ENCODE data around the gene SELENOO. TPM values are rescaled to one million over a fixed set of nuclear protein-coding genes. Genes with fewer than 3 reads are reported as not detected.
A peak's percentile ranks its signal among the peaks of the same experiment; 100 is the strongest.

SELENOO gene
- total and polyA plus RNA-seq, 2 of the 13 experiments (the other 11 are each of a cell fraction or from before 2014, with no cell fraction given): 14.4 to 19.0 TPM

DNA sequence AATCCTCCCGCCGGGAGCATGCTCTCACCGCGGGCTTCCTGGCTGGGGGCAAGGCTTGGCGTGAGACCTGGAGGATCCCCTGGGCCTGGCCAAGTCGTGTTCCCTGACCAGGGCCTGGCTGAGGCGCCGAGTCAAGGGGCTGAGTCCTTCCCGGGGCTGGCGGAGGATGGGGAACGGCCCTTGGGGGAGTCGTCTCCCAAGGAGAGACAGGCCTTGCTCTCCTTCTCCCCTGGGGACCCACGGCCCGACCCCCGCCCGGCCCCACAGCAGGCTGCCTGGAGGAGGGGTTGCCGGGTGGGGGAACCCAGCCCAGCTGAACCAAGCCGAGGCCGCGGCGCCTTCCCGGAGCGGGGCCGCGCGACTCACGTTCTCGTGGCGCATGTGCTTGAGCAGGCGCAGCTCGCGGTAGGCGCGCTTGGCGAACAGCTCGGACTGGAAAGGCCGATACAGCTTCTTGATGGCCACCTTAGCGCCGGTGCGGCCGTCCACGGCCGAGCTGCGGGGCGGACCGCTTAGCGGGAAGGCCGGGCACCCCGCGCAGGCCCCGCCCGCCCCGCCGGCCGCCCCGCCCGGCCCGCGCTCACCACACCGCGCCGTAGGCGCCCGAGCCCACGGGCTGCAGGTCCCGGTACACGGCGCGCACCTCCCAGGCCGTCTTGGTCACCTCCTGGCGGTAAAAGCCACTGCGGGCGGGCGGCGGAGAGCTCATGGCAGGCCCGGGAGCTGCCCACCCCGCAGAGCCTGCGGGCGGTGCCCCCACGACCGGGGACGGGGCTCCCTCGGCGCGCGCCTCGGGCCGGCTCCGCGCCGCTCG is 60.2 kb downstream of the SELENOO start (continued):
- TF ChIP-seq, protein P1, sequence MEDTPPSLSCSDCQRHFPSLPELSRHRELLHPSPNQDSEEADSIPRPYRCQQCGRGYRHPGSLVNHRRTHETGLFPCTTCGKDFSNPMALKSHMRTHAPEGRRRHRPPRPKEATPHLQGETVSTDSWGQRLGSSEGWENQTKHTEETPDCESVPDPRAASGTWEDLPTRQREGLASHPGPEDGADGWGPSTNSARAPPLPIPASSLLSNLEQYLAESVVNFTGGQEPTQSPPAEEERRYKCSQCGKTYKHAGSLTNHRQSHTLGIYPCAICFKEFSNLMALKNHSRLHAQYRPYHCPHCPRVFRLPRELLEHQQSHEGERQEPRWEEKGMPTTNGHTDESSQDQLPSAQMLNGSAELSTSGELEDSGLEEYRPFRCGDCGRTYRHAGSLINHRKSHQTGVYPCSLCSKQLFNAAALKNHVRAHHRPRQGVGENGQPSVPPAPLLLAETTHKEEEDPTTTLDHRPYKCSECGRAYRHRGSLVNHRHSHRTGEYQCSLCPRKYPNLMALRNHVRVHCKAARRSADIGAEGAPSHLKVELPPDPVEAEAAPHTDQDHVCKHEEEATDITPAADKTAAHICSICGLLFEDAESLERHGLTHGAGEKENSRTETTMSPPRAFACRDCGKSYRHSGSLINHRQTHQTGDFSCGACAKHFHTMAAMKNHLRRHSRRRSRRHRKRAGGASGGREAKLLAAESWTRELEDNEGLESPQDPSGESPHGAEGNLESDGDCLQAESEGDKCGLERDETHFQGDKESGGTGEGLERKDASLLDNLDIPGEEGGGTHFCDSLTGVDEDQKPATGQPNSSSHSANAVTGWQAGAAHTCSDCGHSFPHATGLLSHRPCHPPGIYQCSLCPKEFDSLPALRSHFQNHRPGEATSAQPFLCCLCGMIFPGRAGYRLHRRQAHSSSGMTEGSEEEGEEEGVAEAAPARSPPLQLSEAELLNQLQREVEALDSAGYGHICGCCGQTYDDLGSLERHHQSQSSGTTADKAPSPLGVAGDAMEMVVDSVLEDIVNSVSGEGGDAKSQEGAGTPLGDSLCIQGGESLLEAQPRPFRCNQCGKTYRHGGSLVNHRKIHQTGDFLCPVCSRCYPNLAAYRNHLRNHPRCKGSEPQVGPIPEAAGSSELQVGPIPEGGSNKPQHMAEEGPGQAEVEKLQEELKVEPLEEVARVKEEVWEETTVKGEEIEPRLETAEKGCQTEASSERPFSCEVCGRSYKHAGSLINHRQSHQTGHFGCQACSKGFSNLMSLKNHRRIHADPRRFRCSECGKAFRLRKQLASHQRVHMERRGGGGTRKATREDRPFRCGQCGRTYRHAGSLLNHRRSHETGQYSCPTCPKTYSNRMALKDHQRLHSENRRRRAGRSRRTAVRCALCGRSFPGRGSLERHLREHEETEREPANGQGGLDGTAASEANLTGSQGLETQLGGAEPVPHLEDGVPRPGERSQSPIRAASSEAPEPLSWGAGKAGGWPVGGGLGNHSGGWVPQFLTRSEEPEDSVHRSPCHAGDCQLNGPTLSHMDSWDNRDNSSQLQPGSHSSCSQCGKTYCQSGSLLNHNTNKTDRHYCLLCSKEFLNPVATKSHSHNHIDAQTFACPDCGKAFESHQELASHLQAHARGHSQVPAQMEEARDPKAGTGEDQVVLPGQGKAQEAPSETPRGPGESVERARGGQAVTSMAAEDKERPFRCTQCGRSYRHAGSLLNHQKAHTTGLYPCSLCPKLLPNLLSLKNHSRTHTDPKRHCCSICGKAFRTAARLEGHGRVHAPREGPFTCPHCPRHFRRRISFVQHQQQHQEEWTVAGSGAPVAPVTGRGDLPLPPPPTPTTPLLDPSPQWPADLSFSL (CRISPR knock-in tag; IDR thresholded peaks at IDR 0.05): no peak
- no peak for TF ChIP-seq SUZ12 (IDR thresholded peaks at IDR 0.05; ENCODE audit: low read depth, low read length)
- no peak for TF ChIP-seq PLRG1 (conservative IDR thresholded peaks at IDR 0.05)
- TF ChIP-seq CREM (IDR thresholded peaks at IDR 0.05): no peak
- no peak for TF ChIP-seq CREM (CRISPR knock-in tag; IDR thresholded peaks at IDR 0.05)
- TF ChIP-seq KAT8 (CRISPR knock-in tag; IDR thresholded peaks at IDR 0.05): no peak
- TF ChIP-seq IRX3 (CRISPR knock-in tag; IDR thresholded peaks at IDR 0.05; ENCODE audit: borderline replicate concordance, low read depth): no peak
- TF ChIP-seq ZNF644 (CRISPR knock-in tag; IDR thresholded peaks at IDR 0.05; ENCODE audit: low read depth): no peak
- TF ChIP-seq DMAP1 (CRISPR knock-in tag; IDR thresholded peaks at IDR 0.05): no peak
- TF ChIP-seq NCOR1 (IDR thresholded peaks at IDR 0.05; ENCODE audit: borderline replicate concordance, low read length): no peak
- TF ChIP-seq ARNT (IDR thresholded peaks at IDR 0.05): no peak
- TF ChIP-seq, protein P2, sequence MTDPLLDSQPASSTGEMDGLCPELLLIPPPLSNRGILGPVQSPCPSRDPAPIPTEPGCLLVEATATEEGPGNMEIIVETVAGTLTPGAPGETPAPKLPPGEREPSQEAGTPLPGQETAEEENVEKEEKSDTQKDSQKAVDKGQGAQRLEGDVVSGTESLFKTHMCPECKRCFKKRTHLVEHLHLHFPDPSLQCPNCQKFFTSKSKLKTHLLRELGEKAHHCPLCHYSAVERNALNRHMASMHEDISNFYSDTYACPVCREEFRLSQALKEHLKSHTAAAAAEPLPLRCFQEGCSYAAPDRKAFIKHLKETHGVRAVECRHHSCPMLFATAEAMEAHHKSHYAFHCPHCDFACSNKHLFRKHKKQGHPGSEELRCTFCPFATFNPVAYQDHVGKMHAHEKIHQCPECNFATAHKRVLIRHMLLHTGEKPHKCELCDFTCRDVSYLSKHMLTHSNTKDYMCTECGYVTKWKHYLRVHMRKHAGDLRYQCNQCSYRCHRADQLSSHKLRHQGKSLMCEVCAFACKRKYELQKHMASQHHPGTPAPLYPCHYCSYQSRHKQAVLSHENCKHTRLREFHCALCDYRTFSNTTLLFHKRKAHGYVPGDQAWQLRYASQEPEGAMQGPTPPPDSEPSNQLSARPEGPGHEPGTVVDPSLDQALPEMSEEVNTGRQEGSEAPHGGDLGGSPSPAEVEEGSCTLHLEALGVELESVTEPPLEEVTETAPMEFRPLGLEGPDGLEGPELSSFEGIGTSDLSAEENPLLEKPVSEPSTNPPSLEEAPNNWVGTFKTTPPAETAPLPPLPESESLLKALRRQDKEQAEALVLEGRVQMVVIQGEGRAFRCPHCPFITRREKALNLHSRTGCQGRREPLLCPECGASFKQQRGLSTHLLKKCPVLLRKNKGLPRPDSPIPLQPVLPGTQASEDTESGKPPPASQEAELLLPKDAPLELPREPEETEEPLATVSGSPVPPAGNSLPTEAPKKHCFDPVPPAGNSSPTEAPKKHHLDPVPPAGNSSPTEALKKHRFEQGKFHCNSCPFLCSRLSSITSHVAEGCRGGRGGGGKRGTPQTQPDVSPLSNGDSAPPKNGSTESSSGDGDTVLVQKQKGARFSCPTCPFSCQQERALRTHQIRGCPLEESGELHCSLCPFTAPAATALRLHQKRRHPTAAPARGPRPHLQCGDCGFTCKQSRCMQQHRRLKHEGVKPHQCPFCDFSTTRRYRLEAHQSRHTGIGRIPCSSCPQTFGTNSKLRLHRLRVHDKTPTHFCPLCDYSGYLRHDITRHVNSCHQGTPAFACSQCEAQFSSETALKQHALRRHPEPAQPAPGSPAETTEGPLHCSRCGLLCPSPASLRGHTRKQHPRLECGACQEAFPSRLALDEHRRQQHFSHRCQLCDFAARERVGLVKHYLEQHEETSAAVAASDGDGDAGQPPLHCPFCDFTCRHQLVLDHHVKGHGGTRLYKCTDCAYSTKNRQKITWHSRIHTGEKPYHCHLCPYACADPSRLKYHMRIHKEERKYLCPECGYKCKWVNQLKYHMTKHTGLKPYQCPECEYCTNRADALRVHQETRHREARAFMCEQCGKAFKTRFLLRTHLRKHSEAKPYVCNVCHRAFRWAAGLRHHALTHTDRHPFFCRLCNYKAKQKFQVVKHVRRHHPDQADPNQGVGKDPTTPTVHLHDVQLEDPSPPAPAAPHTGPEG (CRISPR knock-in tag; IDR thresholded peaks at IDR 0.05): no peak
- TF ChIP-seq, protein P3, sequence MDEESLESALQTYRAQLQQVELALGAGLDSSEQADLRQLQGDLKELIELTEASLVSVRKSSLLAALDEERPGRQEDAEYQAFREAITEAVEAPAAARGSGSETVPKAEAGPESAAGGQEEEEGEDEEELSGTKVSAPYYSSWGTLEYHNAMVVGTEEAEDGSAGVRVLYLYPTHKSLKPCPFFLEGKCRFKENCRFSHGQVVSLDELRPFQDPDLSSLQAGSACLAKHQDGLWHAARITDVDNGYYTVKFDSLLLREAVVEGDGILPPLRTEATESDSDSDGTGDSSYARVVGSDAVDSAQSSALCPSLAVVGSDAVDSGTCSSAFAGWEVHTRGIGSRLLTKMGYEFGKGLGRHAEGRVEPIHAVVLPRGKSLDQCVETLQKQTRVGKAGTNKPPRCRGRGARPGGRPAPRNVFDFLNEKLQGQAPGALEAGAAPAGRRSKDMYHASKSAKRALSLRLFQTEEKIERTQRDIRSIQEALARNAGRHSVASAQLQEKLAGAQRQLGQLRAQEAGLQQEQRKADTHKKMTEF (CRISPR knock-in tag; IDR thresholded peaks at IDR 0.05): peak; percentile 52; the same call in 1 of the 2 replicates
- TF ChIP-seq CEBPG (CRISPR knock-in tag; IDR thresholded peaks at IDR 0.05): no peak
- no peak for TF ChIP-seq ZNF17 (CRISPR knock-in tag; IDR thresholded peaks at IDR 0.05)
- no peak for TF ChIP-seq BRCA1 (CRISPR knock-in tag; IDR thresholded peaks at IDR 0.05)
- no peak for TF ChIP-seq GZF1 (CRISPR knock-in tag; IDR thresholded peaks at IDR 0.05)
- no peak for TF ChIP-seq ARNT2 (CRISPR knock-in tag; IDR thresholded peaks at IDR 0.05; ENCODE audit: low read depth)
- no peak for TF ChIP-seq ZNF263 (CRISPR knock-in tag; IDR thresholded peaks at IDR 0.05)

Data from HepG2 (cell line).